T follicular helper cell (primary cell): ENCODE measurements around the gene STK16.

Experiments
- DNase-seq: peaks from one replicate; pipeline ENCODE4 v3.0.0-alpha.2; 2020; ENCODE audit warnings: low read depth

STK16 gene

DNA sequence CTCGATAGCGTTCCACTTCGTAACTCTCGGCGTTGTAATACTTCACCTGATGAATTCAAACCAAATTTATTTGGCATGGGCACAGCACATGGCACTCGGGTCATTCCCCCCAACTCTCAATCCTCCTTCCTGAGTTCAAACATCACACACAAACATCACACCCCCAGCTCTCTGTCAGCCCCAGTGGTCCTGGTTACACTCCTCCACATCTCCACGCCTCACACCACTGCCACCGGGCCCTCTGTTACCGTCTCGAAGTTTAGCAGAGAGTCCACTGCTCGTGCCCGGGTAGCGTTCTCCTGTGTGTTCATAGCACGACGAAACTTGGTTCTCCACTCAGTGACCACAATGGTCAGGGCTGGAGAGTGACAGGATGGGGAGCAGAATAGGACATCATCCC is 31.1 kb upstream of the STK16 start:
- DNase-seq, result no peak

- DNase-seq, result no peak
Measured at GRCh38 chr2:219214786-219215185, 30.5 kb upstream of the STK16 start.

- no peak for DNase-seq
Measured at GRCh38 chr2:219215871-219216534, 29.3 kb upstream of the STK16 start.

GRCh38 chr2:219216535-219216915 is 28.8 kb upstream of the STK16 start:
- no peak for DNase-seq

GRCh38 chr2:219218217-219218731 is 27.0 kb upstream of the STK16 start:
- no peak for DNase-seq

DNA sequence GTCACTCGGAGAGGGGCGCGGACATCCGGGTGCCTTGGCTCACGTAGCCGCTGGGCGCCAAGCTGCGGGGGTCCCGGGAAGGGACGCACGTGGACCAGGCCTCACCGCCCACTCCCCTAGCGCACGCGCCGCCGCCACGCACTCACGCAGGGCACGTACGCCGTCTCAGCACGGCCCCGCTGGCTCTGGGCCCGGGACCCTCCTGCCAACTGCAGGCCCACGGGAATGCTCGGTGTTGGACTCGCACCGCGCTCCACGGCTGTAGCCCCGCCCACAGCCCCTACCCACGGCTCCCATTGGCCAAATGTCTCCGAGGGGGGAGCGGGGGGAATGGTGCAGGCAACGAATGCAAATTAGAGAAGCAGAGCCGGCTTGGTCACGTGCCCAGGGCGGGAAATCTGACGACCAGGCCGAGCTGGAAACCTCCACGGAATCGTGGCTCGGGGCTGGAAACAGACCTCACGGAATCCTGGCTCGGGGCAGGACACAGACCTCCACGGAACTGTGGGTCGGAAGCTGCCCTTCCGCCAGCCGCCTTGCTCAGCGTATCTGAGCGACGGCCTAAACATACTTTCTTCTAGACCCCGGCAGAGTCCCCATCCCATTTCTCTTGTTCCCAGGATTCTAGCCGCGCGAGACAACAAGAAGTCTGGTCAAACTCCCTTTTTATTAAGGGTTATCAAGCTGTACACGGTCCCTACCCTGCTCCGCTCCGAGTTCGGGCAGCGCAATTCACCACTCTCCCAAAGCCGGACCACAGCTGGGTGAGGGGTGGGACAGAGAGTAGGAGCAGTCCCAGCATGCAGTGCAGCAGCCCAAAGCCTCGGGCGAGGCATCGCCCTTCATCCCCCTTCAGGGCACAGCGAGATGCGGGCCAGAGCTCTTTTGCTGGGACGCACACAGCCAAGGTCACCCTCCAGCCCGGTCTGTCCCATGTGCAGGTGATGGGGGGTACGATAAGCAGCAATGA is 26.3 kb upstream of the STK16 start, which contains the start of gene ABCB6:
Gene ABCB6, minus strand, starts transcription at position 227 of the 970 bp plus-strand sequence. CDS start 285 bp downstream, outside the sequence.
- peak; percentile 86 for DNase-seq

DNA sequence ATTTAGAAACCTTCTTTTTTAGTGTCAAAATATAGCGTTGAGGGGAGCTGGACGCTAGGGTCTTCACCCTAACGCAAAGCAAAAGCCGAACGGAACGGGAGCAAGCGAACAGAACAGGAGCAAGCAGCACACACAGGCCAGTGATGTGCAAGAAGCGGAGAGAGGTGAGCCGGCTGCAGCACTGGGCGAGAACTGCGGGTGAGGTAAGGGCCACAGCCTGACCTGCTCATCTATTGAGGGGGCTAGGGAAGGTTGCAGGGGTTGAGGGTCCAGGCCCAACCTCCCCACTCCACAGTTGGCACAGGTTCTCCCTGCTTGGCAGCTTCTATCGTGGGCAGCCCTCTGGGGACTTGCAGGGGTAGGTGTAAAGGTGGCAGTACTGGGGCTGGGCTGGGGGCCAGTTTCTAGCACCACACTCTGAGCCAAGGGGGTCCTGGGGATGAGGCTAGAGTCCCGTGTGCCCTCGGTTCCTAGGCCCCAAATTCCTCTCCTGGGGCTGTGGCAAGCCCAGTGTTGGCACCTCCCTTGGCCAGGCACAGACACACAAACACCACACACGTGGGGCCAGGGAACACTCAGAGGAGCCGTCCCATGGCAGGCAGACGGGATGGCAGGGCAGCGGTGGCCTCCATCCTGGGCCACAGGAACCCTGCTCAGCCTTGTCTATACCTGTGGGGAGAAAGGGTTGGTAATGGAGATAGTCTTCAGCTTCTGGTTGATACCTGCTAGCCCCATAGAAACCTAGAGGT is 25.3 kb upstream of the STK16 start:
- no peak for DNase-seq

DNA sequence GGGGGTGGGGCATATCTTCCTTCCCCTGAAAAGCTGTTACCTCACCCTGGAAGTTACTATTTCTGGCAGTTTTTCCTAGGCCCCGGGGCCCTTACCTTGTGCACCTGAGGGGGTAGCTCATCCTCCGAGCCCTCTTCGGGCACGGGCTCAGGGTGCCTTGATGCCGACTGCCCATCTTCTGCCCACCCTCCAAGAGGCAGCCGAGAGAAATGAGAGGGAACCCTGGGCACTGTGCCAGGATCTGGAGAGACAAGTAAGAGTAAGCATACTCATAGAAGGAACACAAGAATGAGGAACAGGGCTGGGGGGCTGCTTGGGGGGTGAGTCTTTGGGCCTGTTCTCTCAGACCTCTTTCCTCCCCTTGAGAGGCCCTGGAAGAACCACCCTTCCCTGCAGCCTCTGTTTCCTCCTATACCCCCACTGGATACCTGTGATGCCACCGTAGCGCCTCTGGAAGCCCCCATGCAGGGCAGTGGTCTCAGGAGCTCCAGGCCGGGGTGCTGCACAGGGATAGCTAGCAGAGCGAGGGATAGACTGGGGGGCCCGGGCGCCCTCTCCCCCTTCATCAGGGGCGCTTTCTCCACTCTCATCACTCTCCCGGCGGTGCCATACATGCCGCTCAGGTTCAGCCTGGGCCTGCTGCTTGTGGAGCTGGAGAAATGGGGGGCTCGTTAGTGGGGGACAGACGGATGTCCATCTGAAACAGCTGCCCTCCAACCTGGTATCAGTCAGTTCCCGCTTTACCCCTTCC is 24.5 kb upstream of the STK16 start:
- DNase-seq, result no peak

GRCh38 chr2:219221957-219222518 is 23.2 kb upstream of the STK16 start:
- DNase-seq, result no peak

DNA sequence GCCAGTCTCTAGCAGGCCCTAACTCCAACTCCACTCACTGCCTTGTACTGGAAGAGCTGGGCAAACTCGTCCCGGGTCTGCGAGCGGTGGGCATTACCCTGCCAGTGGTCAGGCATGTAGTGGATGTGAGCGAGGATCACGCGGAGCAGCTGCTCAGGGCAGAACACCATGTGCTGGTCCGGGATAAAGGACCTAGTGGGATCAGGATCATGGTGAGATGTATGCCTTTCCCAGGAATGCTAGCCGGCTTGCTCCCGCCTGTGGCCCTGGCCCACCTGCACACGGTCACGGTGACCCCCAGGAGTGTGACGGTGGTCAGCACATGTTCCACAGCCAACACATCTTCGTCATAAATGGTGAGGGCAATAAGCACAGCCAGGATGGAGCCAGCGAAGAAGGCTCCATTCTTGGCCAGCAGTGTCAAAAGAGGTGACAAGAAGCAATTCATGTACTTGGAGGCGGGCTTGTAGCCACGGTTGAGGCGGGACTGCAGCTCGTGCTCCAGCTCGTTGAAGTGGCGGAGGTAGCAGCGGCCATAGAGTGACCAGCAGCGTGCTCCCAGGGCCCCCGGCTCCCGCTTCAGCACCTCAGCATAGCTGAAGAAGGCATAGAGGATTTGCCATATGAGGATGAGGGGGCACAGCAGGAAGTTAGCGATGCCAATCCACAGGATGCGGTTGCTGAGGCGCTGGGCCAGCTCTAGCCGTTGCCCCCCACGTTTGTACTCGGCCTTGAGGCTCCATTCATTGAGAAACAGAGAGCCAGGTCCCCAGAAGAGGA is 21.3 kb upstream of the STK16 start:
- DNase-seq, result no peak

DNA sequence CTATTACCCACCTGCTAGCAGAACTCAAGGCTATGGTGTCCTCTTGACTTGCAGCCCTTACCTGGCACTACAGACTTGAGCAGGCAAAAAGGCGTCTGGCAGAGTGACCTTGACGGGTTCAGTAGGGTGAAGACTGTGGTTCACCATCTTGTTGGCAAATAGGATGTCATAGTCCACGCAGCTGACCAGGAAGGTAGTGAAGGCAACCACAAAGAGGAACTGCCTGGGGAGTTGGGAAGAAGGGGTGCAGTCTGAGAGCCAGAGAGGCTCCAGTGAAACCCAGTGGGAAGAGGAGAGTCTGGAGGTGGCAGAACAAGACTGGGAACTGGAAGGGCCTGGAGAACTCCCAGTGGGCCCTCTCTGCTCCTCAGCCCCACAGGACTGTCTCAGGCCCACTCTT is 19.9 kb upstream of the STK16 start:
- DNase-seq, result no peak

- DNase-seq, result no peak
Measured at GRCh38 chr2:219228041-219228910, 17.0 kb upstream of the STK16 start.

DNA sequence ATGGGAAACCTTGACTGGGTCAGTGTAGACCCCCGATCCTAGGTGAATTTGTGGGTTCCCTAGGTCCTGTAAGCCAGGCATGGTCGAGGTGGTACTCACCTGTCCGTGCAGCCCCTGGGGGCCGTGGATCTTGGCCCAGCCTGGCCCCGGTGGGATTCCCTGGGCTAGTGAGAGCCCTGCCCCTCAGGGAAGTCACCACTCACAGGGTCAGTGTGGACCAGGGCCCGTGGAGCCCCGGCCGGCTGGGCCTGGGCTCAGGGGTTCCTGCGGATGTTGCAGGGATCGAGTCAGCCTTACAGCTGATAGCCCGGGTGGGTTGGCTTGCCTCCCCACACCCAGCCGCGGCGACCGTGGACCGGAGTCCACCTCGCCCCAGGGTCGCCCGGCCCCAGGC is 16.4 kb upstream of the STK16 start:
- DNase-seq, result no peak

GRCh38 chr2:219229305-219230058 is 15.8 kb upstream of the STK16 start, which contains the start of the genes ANKZF1 and ATG9A:
Gene ANKZF1, plus strand, starts transcription at chr2:219229806. Its CDS starts 452 bp downstream, at chr2:219230258.
Gene ATG9A, minus strand, starts transcription at chr2:219229636. Its CDS starts 1,612 bp downstream, at chr2:219228024.
- peak; percentile 98 for DNase-seq

DNA sequence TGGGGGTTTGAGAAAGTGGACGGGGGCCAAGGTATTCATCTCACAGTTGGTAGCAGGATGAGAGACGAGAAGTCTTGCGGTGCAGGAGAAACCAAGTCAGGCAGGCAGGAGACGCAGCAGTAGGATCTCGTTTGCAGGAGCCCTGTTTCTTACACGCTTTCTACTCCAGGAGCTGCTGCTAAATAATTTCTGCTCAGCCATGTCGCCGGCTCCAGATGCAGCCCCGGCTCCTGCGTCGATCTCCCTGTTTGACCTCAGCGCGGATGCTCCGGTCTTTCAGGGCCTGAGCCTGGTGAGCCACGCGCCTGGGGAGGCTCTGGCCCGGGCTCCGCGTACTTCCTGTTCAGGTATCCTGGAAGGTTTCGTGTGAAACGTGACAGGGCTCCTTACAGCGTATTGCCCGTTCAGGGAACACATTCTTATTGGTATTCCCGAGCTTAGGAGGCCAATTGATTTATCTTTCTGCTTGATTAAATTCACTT is 15.2 kb upstream of the STK16 start:
- DNase-seq, result no peak

DNA sequence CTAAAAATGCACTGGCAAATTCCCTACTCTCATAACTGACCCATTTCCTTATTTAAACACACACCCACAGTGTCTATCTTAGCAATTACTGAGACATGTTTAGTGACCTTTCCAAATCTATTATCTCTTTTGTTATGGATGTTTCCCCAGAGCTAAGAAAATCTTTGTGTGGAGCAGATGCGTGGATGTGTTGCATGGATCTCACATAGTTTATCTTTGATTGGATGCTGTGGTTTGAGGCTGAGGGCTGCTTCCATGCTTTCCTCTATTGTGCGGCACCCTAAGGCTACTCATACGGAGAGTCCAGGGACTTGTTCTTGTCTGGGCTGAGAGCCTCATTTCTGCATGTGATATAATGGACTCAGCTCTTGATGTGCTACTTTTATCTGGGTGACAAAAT is 10.9 kb upstream of the STK16 start:
- DNase-seq, result no peak

- DNase-seq, result no peak
Measured at GRCh38 chr2:219243291-219243761, 2.0 kb upstream of the STK16 start.

DNA sequence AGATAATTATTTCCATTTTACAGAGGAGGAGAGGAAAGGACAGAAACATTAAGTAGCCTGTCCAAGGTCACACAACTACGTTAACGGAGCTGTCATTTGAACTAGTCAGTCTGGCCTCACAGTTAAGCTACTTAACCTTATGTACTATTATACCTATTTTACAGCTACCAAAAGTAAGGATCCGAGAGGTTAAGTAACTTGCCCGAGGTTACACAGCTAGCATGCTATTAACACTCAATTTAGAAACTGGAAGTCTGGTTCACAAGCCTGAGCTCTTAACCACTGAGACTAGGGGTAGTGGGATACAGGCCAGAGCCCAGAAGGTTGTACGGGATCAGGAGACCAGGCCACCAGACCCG is 511 bp upstream of the STK16 start:
- DNase-seq, result no peak
